Effector memory CD4-positive, alpha-beta T cell (primary cell): Measurements from ENCODE around the gene DDX27.

ENCODE experiments used
- DNase-seq, 3 donors: peaks; one replicate each; pipeline ENCODE4 v3.0.0-alpha.2; 2020
- H3K27ac ChIP-seq: 2 replicates; pipeline ENCODE4 v1.7.0; 2013; ENCODE audit warnings: mild to moderate bottlenecking, low read length, moderate library complexity; ENCODE audit not compliant: insufficient read depth, poor library complexity, severe bottlenecking
- H3K27me3 ChIP-seq: replicated peaks from 2 replicates; pipeline ENCODE4 v1.7.0; 2013; ENCODE audit warnings: mild to moderate bottlenecking, low read length; ENCODE audit not compliant: insufficient read depth, control insufficient read depth, poor library complexity, severe bottlenecking
- H3K36me3 ChIP-seq: 2 replicates; pipeline ENCODE4 v1.7.0; 2013; ENCODE audit warnings: mild to moderate bottlenecking, low read length, moderate library complexity; ENCODE audit not compliant: control insufficient read depth, insufficient read depth
- H3K4me1 ChIP-seq: 2 replicates; pipeline ENCODE4 v1.7.0; 2013; ENCODE audit warnings: low read length, mild to moderate bottlenecking; ENCODE audit not compliant: control insufficient read depth, insufficient read depth, poor library complexity, severe bottlenecking
- H3K4me3 ChIP-seq: 2 replicates; pipeline ENCODE4 v1.7.0; 2013; ENCODE audit warnings: low read length, low read depth, mild to moderate bottlenecking; ENCODE audit not compliant: insufficient read depth, poor library complexity, severe bottlenecking
- H3K9me3 ChIP-seq: 2 replicates; pipeline ENCODE4 v1.7.0; 2013; ENCODE audit warnings: mild to moderate bottlenecking, low read length, moderate library complexity; ENCODE audit not compliant: control insufficient read depth

Gene DDX27

DNA sequence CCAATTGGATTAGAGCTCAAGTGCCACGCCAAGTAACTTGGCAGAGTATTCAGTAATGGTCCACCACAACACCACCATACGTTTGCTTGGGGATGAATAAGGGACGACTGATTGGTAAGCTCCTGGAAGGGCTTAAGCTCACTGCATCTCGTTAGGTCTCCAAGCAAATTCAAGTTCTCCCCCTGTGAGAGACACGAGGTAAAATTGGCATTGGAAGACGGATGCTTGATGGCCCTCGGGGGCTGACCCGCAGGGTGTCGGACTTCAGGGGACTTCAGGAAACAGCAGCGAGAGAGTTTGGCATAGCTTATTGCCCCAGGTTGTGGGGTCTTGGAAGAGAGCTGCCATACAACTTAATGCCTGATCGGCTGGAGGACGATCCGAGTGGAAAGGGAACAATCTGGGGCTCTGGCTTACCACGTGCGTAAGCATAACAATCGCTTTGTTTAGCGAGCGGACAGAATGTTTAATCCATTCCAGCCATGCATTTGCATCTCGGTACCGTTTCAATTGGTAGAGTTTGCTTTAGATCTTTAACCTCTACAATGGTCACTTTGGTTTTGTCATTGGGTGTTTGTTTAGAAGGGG, 63.5 kb downstream of the DDX27 start:
- Histone ChIP-seq H3K4me1 (peaks cover 4% of the 10 kb centered on the region), H3K27ac (no peak overlapping the region), H3K4me3 (no peak overlapping the region), H3K27me3 (no peaks in the 10 kb centered on the region), H3K9me3 (peaks cover 65% of the 10 kb centered on the region), H3K36me3 (peaks cover 79% of the 10 kb centered on the region)
- DNase-seq, result no peak

DNA sequence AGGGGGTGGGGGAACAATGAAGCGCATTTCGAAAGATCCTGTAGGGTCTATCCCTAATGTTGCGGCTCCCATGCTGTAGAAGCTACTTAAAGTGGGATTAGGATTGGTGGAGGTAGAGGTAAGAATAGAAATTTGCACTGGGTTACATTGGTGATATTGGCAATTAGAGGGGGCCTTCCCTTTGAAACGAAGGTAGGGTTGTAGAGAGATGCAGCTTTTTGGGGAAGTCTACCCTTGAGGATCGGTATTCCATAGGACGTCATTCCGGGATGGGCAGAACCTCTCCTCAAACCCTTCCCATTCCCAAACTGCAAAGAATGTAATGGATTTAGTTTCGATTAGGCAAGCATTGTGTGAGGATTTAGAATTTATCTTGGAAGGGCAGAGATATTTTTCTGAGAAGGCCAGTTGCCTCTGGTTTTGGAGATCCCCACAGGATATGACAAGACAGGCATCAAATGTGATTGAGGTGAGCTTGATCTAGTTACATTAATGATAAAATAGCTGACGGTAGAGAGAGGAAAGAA, 64.0 kb downstream of the DDX27 start:
- DNase-seq, result no peak
- Histone ChIP-seq H3K4me3 (no peak overlapping the region), H3K4me1 (peaks cover 4% of the 10 kb centered on the region), H3K36me3 (peaks cover 85% of the 10 kb centered on the region), H3K27ac (no peak overlapping the region), H3K27me3 (no peaks in the 10 kb centered on the region), H3K9me3 (peaks cover 65% of the 10 kb centered on the region)

DNA sequence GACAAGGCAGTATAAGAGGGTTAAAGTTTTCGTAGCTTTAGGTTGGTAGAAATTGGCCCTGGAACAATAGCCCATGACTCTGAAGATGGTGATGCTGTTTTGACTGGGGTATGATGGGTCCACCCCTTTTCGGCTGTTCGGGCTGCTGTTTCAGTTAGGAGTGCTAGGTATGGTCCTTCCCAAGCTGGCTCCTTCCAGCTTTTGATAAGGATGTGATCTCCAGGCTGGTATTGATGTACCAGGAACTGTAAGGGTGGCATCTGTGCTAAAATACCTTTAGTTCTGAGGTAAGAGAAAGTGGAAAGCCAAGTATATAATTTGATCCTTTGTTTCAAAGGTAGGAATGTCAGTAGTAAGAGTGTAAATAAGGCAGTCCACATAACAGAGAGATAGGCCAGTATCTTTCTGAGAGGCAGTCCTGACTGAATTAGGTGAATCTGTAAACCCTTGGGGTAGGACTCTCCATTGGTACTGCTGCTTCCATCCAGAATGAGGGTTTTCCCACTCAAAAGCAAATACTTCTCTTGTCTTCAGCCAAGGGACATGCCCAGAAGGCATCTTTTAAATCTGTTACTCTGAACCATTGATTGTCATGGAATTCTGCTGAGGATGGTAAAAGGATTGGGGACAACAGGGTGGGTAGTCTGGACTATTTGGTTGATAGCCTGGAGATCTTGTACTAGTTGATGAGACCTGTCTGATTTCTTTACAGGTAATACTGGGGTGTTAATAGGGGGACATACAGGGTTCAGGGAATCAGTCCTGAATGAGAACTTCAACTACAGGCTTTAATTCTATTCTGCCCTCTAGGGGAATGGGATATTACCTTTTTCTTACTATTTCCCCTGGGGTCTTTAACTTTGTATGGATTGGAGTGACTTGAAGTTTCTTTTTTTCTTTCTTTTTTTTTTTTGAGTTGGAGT, 64.7 kb downstream of the DDX27 start:
- Histone ChIP-seq H3K4me3 (no peak overlapping the region), H3K4me1 (peaks cover 2% of the 10 kb centered on the region), H3K27ac (no peak overlapping the region), H3K27me3 (no peaks in the 10 kb centered on the region), H3K36me3 (peaks cover 92% of the 10 kb centered on the region), H3K9me3 (peaks cover 65% of the 10 kb centered on the region)
- no peak for DNase-seq

DNA sequence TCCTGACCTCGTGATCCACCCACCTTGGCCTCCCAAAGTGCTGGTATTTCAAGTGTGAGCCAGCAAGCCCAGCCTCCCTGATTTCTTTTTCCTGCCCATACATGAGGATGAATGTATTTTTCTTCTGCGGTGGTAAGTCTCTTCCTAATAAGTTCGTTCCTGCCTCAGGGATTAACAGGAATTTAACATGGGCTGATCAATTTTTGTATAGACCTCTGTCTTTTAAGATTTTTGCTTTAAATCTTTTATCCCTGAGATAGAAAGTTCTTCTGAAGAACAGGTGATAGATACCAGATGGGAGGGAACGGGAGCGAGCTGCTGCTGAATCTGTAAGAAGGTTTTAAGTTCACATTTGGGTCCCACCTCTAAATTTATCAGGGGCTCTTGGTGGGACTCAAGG, 65.6 kb downstream of the DDX27 start:
- Histone ChIP-seq H3K27me3 (no peaks in the 10 kb centered on the region), H3K27ac (no peak overlapping the region), H3K9me3 (peaks cover 64% of the 10 kb centered on the region), H3K36me3 (peaks cover 98% of the 10 kb centered on the region), H3K4me3 (no peak overlapping the region), H3K4me1 (no peaks in the 10 kb centered on the region)
- no peak for DNase-seq

DNA sequence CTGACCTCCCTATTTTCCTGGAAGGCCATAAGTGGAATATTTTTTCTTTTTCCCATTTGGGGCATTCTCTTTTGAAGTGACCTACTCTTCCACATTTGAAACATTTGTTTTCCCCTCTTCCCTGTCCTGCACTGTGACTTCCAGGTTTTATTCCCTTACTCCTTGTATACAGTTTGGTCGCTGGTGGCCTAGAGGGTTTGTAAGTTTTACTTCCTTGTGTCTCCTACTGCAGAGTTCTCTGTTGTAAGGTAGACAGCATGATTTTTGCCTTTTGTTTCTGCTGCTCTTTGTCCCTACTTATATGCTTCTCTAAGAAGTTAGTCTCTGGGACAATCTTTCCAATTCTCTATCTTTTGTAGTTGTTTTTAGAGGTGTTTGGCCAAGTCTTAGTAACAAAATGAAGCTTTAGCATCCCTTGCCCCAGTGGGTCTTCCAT, 66.0 kb downstream of the DDX27 start:
- no peak overlapping the region for H3K27ac ChIP-seq
- H3K9me3 ChIP-seq, result peaks cover 60% of the 10 kb centered on the region
- DNase-seq, result no peak
- no peak overlapping the region for H3K4me3 ChIP-seq
- no peaks in the 10 kb centered on the region for H3K4me1 ChIP-seq
- no peaks in the 10 kb centered on the region for H3K27me3 ChIP-seq
- peaks cover 98% of the 10 kb centered on the region for H3K36me3 ChIP-seq

DNA sequence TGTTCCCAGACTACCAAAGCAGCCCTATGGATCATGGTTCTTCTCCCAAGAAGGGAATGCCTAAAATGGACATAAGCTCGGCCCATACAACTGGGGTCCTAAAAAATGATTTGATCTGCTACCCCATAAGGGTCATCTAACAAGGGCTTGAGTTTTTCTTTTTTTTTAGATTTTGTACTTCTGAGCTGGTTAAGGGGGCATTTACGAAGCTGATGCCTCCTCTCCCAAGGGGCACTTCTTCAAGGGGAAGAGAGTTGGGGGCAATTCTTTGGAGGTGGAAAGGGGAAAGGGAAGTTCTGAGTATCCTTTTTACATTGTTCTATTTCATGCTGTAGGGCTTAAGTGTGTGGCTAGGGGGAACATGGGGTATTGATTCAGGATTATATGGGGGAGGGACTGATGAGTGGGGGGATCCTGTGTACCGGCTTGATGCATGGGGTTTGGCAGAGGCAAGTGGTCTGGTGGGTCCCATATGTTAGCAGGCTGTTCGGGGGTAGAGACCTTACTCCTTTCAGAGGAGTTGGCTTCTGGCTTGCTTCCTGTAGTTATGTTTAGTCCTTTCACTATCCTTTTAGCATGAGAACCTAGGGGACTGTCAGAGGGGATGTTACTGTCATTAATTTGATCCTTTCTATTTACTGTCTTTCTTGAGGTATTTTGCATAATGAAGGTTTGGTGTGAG, 66.7 kb downstream of the DDX27 start:
- Histone ChIP-seq H3K4me3 (no peak overlapping the region), H3K27ac (no peak overlapping the region), H3K4me1 (no peaks in the 10 kb centered on the region), H3K27me3 (no peaks in the 10 kb centered on the region), H3K36me3 (peaks cover 97% of the 10 kb centered on the region), H3K9me3 (peaks cover 53% of the 10 kb centered on the region)
- no peak for DNase-seq

DNA sequence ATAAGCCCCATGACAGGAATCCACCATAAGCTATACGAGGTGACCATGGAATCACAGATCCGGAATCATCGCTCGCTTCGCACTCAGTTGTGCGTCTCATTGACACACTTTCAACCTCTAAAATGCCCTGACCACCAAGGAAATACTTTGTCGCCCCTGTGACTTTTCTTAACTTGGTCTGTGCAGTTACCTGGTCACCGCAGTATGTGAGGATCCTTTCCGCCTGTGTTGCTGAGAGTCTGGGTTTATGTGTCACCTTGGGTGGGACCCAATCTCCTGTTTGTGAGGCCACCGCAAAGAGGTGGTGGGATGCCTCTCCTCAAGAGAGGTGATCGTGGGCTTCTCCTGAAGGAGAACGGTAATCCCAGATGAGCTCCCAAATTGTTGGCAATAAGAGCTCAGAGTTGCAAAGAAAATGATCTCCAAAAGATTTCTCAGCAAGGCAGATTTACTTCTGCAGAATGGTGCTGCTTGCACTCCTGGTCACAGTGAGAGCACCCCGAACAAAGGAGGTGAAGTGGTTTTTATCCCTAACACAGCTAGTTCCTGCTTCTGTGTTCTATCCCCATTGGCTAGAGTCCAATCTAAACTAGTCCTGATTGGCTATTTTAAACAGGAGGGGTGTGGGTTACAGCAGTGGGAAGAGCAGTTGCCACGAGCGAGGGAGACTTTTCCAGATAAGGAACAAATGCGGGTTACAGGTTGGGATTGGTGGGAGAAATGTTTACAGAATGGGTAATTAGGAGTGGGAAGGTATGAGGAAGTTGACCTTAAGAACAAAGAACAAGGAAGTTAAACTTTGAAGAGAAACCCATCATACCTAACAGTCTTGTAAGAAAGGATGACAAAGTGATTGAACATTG, 67.7 kb downstream of the DDX27 start:
- H3K4me3 ChIP-seq, result no peak overlapping the region
- H3K27me3 ChIP-seq, result no peaks in the 10 kb centered on the region
- peaks cover 95% of the 10 kb centered on the region for H3K36me3 ChIP-seq
- H3K9me3 ChIP-seq, result peaks cover 43% of the 10 kb centered on the region
- H3K27ac ChIP-seq, result no peak overlapping the region
- no peak for DNase-seq
- H3K4me1 ChIP-seq, result no peaks in the 10 kb centered on the region

DNA sequence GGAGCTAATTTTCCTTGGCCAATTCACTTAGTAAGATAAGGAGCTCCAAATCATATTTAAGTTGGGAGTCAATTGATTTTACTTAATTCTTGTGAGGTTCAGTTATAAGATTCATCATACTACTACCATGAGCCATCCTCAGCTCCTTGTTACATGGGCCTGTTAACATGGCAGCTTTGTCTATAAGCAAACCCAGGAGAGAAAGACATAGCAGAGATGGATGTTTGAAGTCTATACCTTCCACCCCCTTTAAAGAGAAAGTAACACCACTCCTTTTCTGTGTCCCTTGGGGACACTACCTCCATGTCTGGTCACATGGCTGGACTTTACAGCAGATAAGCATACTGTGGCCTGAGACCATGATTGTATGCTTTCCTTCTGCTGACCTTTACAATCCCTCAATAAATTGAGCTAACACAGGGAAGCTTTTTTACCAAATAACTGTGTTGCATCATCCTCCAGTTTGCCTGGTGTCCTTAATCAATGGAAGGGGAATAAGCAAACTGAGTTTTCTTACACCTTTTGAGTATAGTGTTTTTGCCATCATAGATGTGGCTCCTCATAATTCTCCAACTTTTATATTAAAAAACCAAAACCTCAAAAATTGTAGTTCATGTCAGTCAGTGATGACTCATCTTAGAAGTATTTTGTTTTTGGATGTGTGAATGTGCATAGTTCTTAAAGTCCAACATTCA, 68.5 kb downstream of the DDX27 start:
- H3K36me3 ChIP-seq, result peaks cover 93% of the 10 kb centered on the region
- H3K4me1 ChIP-seq, result no peaks in the 10 kb centered on the region
- peaks cover 35% of the 10 kb centered on the region for H3K9me3 ChIP-seq
- no peak for DNase-seq
- H3K4me3 ChIP-seq, result no peak overlapping the region
- no peak overlapping the region for H3K27ac ChIP-seq
- no peaks in the 10 kb centered on the region for H3K27me3 ChIP-seq

DNA sequence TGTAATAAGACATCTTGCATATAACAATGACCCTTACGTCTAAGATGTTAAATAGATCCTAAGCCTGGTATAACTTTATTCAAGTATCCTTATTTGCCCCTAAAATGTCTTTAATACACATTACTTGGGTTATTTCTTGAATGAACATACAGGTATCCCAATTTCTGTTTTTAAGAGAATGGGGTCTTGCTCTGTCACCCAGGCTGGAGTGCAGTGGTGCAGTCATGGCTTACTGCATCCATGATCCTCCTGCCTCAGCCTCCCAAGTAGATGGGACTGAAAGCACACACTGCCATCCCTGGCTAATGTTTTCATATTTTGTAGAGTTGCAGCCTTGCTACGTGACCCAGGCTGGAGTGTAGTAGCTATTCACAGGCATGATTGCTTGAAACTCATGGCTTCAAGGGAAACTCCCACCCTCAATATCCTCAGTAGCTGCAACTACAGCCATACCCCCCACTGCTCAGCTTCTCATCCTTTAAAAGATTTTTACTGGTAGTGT, 69.1 kb downstream of the DDX27 start:
- peaks cover 29% of the 10 kb centered on the region for H3K9me3 ChIP-seq
- H3K4me1 ChIP-seq, result no peaks in the 10 kb centered on the region
- DNase-seq, result no peak
- H3K4me3 ChIP-seq, result no peak overlapping the region
- peaks cover 87% of the 10 kb centered on the region for H3K36me3 ChIP-seq
- H3K27ac ChIP-seq, result no peak overlapping the region
- H3K27me3 ChIP-seq, result no peaks in the 10 kb centered on the region
